ENCODE results near the gene PCNX2. TPM values are rescaled to one million over a fixed set of nuclear protein-coding genes. Genes with fewer than 3 reads are reported as not detected.

PCNX2 gene
- total and polyA plus RNA-seq, 2 of the 8 experiments (the other 6 are each of a cell fraction or from before 2014, with no cell fraction given) = 46.1 to 57.6 TPM

DNA sequence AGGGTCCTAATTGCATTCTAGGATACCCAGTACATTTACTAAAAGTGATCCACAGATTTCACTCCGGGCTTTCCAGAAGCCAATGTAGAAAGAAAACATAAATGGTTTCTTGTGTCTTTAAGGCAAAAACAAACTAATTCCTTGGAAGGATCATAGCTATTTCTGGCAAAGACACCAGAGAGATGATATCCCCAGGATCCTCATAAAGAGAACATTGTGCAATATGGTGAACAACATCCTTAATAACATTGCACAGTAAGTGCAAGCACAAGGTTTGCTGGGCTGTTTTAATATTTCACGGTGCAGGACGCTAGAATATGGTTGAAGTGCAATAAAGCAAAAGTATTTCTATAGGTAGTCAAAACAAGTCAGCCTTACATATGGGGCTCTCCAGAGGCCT lies 262.2 kb downstream of the PCNX2 start (continued):
- TF ChIP-seq, protein P1, sequence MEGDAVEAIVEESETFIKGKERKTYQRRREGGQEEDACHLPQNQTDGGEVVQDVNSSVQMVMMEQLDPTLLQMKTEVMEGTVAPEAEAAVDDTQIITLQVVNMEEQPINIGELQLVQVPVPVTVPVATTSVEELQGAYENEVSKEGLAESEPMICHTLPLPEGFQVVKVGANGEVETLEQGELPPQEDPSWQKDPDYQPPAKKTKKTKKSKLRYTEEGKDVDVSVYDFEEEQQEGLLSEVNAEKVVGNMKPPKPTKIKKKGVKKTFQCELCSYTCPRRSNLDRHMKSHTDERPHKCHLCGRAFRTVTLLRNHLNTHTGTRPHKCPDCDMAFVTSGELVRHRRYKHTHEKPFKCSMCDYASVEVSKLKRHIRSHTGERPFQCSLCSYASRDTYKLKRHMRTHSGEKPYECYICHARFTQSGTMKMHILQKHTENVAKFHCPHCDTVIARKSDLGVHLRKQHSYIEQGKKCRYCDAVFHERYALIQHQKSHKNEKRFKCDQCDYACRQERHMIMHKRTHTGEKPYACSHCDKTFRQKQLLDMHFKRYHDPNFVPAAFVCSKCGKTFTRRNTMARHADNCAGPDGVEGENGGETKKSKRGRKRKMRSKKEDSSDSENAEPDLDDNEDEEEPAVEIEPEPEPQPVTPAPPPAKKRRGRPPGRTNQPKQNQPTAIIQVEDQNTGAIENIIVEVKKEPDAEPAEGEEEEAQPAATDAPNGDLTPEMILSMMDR (IDR thresholded peaks at IDR 0.05; ENCODE audit: control extremely low read depth in 1 of 3, insufficient read depth in 1 of 3, low read depth in 1 of 3, low read length in 3 of 3) = no peak
- TF ChIP-seq BRCA1 (IDR thresholded peaks at IDR 0.05; ENCODE audit: low read depth, low read length) = no peak
- TF ChIP-seq POLR2AphosphoS5 (IDR thresholded peaks at IDR 0.05; ENCODE audit: low read depth, low read length) = no peak
- no peak for TF ChIP-seq PHF8 (conservative IDR thresholded peaks at IDR 0.05; ENCODE audit: low read depth, low read length)
